H1 (cell line): ENCODE data around the gene ZBTB24. TPM values are rescaled to one million over a fixed set of nuclear protein-coding genes. Genes with fewer than 3 reads are reported as not detected.

Experiments
- CTCF ChIA-PET: fragments of 300-600 bp; sonication (Branson Sonifier 250); formaldehyde crosslinking; loops from one replicate; lab custom pipeline; 2021; ENCODE audit not compliant: partially characterized antibody; lab: Charles Lee
- POLR2A ChIA-PET: fragments of 300-600 bp; sonication (Branson Sonifier 250); formaldehyde crosslinking; loops from one replicate; lab custom pipeline; 2021; ENCODE audit warnings: inconsistent platforms; ENCODE audit not compliant: partially characterized antibody; lab: Charles Lee
- DNase-seq, 2 experiments: peaks; one replicate each; pipeline versions ENCODE4 v3.0.0 to v3.0.0-alpha.2; 2010 to 2022; ENCODE audit warnings: low spot score in 2 of 2, low read depth in 1 of 2, mixed read lengths in 1 of 2
- FAIRE-seq: peaks from 2 replicates; lab custom pipeline; 2011; peaks lifted over from hg19 to GRCh38; lab: Jason Lieb, UNC
- H2AFZ ChIP-seq: 2 replicates; pipeline ENCODE4 v1.8.1; 2012; ENCODE audit warnings: low read length, inconsistent platforms
- H2AK5ac ChIP-seq: 2 replicates; pipeline ENCODE4 v1.6.1; 2013; ENCODE audit warnings: low read depth, low read length
- H2BK120ac ChIP-seq: replicated peaks from 2 replicates; pipeline ENCODE3; 2013; ENCODE audit warnings: low read depth, low read length, inconsistent platforms
- H2BK12ac ChIP-seq: 2 replicates; pipeline ENCODE4 v1.6.1; 2013; ENCODE audit warnings: low read depth, low read length
- H2BK15ac ChIP-seq: 2 replicates; pipeline ENCODE4 v1.6.1; 2013; ENCODE audit warnings: low read length
- H2BK20ac ChIP-seq: 2 replicates; pipeline ENCODE4 v1.6.1; 2013; ENCODE audit warnings: low read length
- H2BK5ac ChIP-seq: 2 replicates; pipeline ENCODE4 v1.6.1; 2013; ENCODE audit warnings: low read depth, low read length
- H3K14ac ChIP-seq: 2 replicates; pipeline ENCODE4 v1.6.1; 2013; ENCODE audit warnings: inconsistent platforms; ENCODE audit not compliant: insufficient read length
- H3K18ac ChIP-seq: 2 replicates; pipeline ENCODE4 v1.6.1; 2013; ENCODE audit warnings: low read length; ENCODE audit errors: extremely low read depth
- H3K23ac ChIP-seq: 2 replicates; pipeline ENCODE4 v1.6.1; 2013; ENCODE audit warnings: inconsistent platforms; ENCODE audit not compliant: insufficient read length
- H3K23me2 ChIP-seq: 2 replicates; pipeline ENCODE4 v1.6.1; 2013; ENCODE audit warnings: low read depth, low read length
- H3K27ac ChIP-seq: 2 replicates; pipeline ENCODE4 v1.6.1; 2011; ENCODE audit warnings: low read depth, low read length, inconsistent platforms
- H3K27me3 ChIP-seq, 4 experiments: replicated peaks in 1 of 4; 1 replicate in 1 of 4; 2 replicates in 3 of 4; pipeline versions ENCODE4 v1.6.1 to v1.8.1; 2011 to 2013; ENCODE audit warnings: low read length in 3 of 4, mild to moderate bottlenecking in 3 of 4, inconsistent platforms in 2 of 4, mixed read lengths in 2 of 4, moderate library complexity in 1 of 4; ENCODE audit not compliant: control insufficient read depth in 3 of 4, insufficient read depth in 3 of 4; ENCODE audit errors: extremely low read depth in 1 of 4
- H3K36me3 ChIP-seq, 4 experiments: 2 replicates each; pipeline versions ENCODE4 v1.6.1 to v1.8.1; 2011 to 2013; ENCODE audit warnings: mild to moderate bottlenecking in 4 of 4, low read length in 3 of 4, moderate library complexity in 2 of 4, control low read depth in 1 of 4, inconsistent platforms in 1 of 4; ENCODE audit not compliant: insufficient read depth in 4 of 4, control insufficient read depth in 2 of 4
- H3K4ac ChIP-seq: replicated peaks from 2 replicates; pipeline ENCODE3; 2013; ENCODE audit warnings: low read length, low read depth, mixed read lengths, inconsistent platforms; ENCODE audit not compliant: insufficient read length
- H3K4me1 ChIP-seq, 4 experiments: replicated peaks in 1 of 4; 1 replicate in 1 of 4; 2 replicates in 3 of 4; pipeline versions ENCODE4 v1.6.1 to v1.8.1; 2011 to 2013; ENCODE audit warnings: low read length in 3 of 4, inconsistent platforms in 2 of 4, mixed read lengths in 1 of 4; ENCODE audit not compliant: insufficient read depth in 4 of 4, control insufficient read depth in 3 of 4
- H3K4me2 ChIP-seq, 2 experiments: 2 replicates each; pipeline versions ENCODE4 v1.6.1 to v1.8.1; 2011 to 2013; ENCODE audit warnings: low read depth in 2 of 2, low read length in 2 of 2, control low read depth in 1 of 2, inconsistent platforms in 1 of 2, mild to moderate bottlenecking in 1 of 2; ENCODE audit not compliant: insufficient read depth in 1 of 2
- H3K4me3 ChIP-seq, 4 experiments: fragments of 200-600, 300-600 bp in 1 of 4; sonication (generic), shearing (Covaris generic), sonication (Bioruptor Twin) in 1 of 4; 2 replicates each; pipeline versions ENCODE4 v1.5.1 to v1.8.1; 2011 to 2016; ENCODE audit warnings: low read length in 4 of 4, low read depth in 3 of 4, control low read depth in 2 of 4, inconsistent platforms in 2 of 4, mild to moderate bottlenecking in 2 of 4, mixed read lengths in 1 of 4, moderate library complexity in 1 of 4; ENCODE audit not compliant: insufficient read depth in 2 of 4; ENCODE audit errors: extremely low read depth in 1 of 4
- H3K56ac ChIP-seq: replicated peaks from 2 replicates; pipeline ENCODE3; 2013; ENCODE audit warnings: low read depth, mild to moderate bottlenecking, mixed read lengths, low read length, inconsistent platforms; ENCODE audit not compliant: insufficient read length
- H3K79me1 ChIP-seq: 2 replicates; pipeline ENCODE4 v1.6.1; 2013; ENCODE audit warnings: low read depth, low read length, control low read depth
- H3K79me2 ChIP-seq, 2 experiments: 2 replicates each; pipeline versions ENCODE4 v1.6.1 to v1.8.1; 2012 to 2013; ENCODE audit warnings: low read length in 2 of 2, mild to moderate bottlenecking in 2 of 2, inconsistent platforms in 1 of 2; ENCODE audit not compliant: insufficient read depth in 2 of 2, control insufficient read depth in 1 of 2
- H3K9ac ChIP-seq, 4 experiments: replicated peaks in 1 of 4; 1 replicate in 1 of 4; 2 replicates in 3 of 4; pipeline versions ENCODE4 v1.6.1 to v1.8.1; 2011 to 2013; ENCODE audit warnings: low read depth in 3 of 4, low read length in 3 of 4, control low read depth in 2 of 4, mild to moderate bottlenecking in 2 of 4, moderate library complexity in 2 of 4, inconsistent platforms in 1 of 4; ENCODE audit errors: extremely low read depth in 1 of 4
- H3K9me3 ChIP-seq, 2 experiments: 2 replicates each; pipeline versions ENCODE4 v1.6.1 to v1.8.1; 2012 to 2013; ENCODE audit warnings: mild to moderate bottlenecking in 2 of 2, moderate library complexity in 2 of 2, control low read depth in 1 of 2, inconsistent platforms in 1 of 2, low read depth in 1 of 2, low read length in 1 of 2, mixed read lengths in 1 of 2; ENCODE audit not compliant: insufficient read depth in 2 of 2
- H4K20me1 ChIP-seq, 2 experiments: replicated peaks in 1 of 2; 2 replicates each; pipeline versions ENCODE3 to v1.8.1; 2011 to 2013; ENCODE audit warnings: inconsistent platforms in 2 of 2, low read length in 2 of 2, mild to moderate bottlenecking in 1 of 2; ENCODE audit not compliant: insufficient read depth in 2 of 2, control insufficient read depth in 1 of 2
- H4K5ac ChIP-seq: 2 replicates; pipeline ENCODE4 v1.6.1; 2013; ENCODE audit warnings: low read length, low read depth, mixed read lengths, inconsistent platforms; ENCODE audit not compliant: insufficient read length
- H4K8ac ChIP-seq: 2 replicates; pipeline ENCODE4 v1.8.0; 2013; ENCODE audit warnings: mild to moderate bottlenecking, moderate library complexity, low read length, inconsistent platforms; ENCODE audit not compliant: insufficient read depth; ENCODE audit errors: extremely low read depth
- H4K91ac ChIP-seq: replicated peaks from 2 replicates; pipeline ENCODE3; 2013; ENCODE audit warnings: low read length, mixed read lengths, inconsistent platforms; ENCODE audit not compliant: insufficient read length
- SIX5 ChIP-seq: IDR thresholded peaks from 2 replicates; pipeline ENCODE4 v1.6.1; 2011; ENCODE audit warnings: mild to moderate bottlenecking, low read depth, low read length
- SRF ChIP-seq: IDR thresholded peaks from 2 replicates; pipeline ENCODE4 v1.6.1; 2011; ENCODE audit warnings: mild to moderate bottlenecking, low read depth, low read length, moderate library complexity
- WGBS, 2 experiments: shearing (Covaris generic) in 1 of 2; methylation state at CpG; one replicate each; pipeline versions ENCODE4 v1.1.6 to v1.1.7; 2013 to 2015; ENCODE audit warnings: low lambda C conversion rate in 2 of 2, mixed read lengths in 2 of 2, inconsistent platforms in 1 of 2, low coverage in 1 of 2, missing lambda C conversion rate in 1 of 2; ENCODE audit not compliant: insufficient replicate concordance in 2 of 2, insufficient coverage in 1 of 2, insufficient read length in 1 of 2; ENCODE audit errors: extremely low coverage in 1 of 2, missing lambda C conversion rate in 1 of 2; 5-methylcytosine and 5-hydroxymethylcytosine counted together
- polyA plus RNA-seq, 7 experiments: library from polyadenylated mRNA; depleted of rRNA in 3 of 7; stranded (reverse) in 5 of 7; unstranded in 2 of 7; fragments of >200 nt in 5 of 7; fragments of 200-250 nt in 2 of 7; gene quantifications; 1 replicate in 5 of 7; 2 replicates in 1 of 7; 4 replicates in 1 of 7; pipeline versions ENCODE4 v1.2.1 to v1.2.3, GENCODE V29; 2011 to 2013; ENCODE audit warnings: missing spikeins in 2 of 7, mixed read lengths in 2 of 7
- total RNA-seq: library from RNA; stranded (reverse); fragmentation: NEBNext Ultra II Directional; extraction: Animal tissue kit (Norgen Biotek cat#: 25700); gene quantifications from 2 replicates; pipeline ENCODE4 v1.2.1, GENCODE V29; 2021

Gene ZBTB24
- total and polyA plus RNA-seq, 2 of the 8 experiments (the other 6 are each of a cell fraction or from before 2014, with no cell fraction given): 7.5 to 21.0 TPM

DNA sequence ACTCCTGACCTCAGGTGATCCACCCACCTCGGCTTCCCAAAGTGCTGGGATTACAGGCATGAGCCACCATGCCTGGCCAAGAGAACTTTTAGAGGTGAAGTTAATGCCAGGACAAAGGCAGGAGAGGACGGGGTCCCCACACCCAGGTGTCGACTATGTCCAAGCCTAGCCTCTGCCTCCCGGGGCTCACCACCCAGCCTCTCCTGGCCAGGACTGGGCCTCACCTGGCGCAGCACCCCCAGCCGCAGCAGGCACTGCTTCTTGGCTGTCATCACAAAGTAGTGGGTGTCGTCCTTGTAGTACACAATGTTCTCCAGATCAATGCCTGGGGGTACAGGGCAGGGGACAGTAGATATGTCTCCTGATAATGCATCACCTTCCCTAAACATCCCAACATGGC, 31.6 kb downstream of the ZBTB24 start:
- no peak overlapping the region for H2BK120ac ChIP-seq
- FAIRE-seq (no peak), DNase-seq (no peak)
- H3K4me3 ChIP-seq: no peak overlapping the region
- H3K23ac ChIP-seq: no peak overlapping the region
- H3K79me2 ChIP-seq: no peaks in the 10 kb centered on the region
- no peak overlapping the region for H4K91ac ChIP-seq
- no peak overlapping the region for H2BK15ac ChIP-seq
- H3K56ac ChIP-seq: no peak overlapping the region
- H2BK12ac ChIP-seq: no peak overlapping the region
- H2BK5ac ChIP-seq: no peak overlapping the region
- H3K27ac ChIP-seq: no peak overlapping the region
- POLR2A ChIA-PET: interaction anchor here (1.3 to 7.5 kb wide), 2 partner anchors 9 to 69 kb away, joined by 3 to 85 read pairs; partner anchors contain the start of genes CD164, PPIL6 and SMPD2
- H3K4ac ChIP-seq: no peak overlapping the region
- H3K4me1 ChIP-seq: peaks cover 0 to 10% (median 5%) of the 10 kb centered on the region in 4 experiments; a peak in 5 of 7 replicates
- H4K5ac ChIP-seq: no peak overlapping the region
- no peak overlapping the region for H3K18ac ChIP-seq
- H3K23me2 ChIP-seq: peaks cover 6% of the 10 kb centered on the region
- TF ChIP-seq SRF: no peak
- TF ChIP-seq SIX5: no peak
- TF ChIP-seq, all 59 proteins: peak for 0
- no peak overlapping the region for H3K4me2 ChIP-seq
- H3K14ac ChIP-seq: no peak overlapping the region
- no peaks in the 10 kb centered on the region for H3K27me3 ChIP-seq
- H3K79me1 ChIP-seq: no peaks in the 10 kb centered on the region; the same call in 1 of the 2 replicates
- no peak overlapping the region for H2AFZ ChIP-seq
- WGBS, 2 experiments: 94% methylated on average over 7 of the region's 7 CpGs; no CpG with 5 or more reads in 1 of the 2 experiments
- H2BK20ac ChIP-seq: no peak overlapping the region
- H2AK5ac ChIP-seq: no peak overlapping the region
- peaks cover 0 to 24% (median 10%) of the 10 kb centered on the region in 4 experiments; a peak in 5 of 8 replicates for H3K36me3 ChIP-seq
- peaks cover 0 to 10% of the 10 kb centered on the region in 2 experiments for H4K20me1 ChIP-seq
- CTCF ChIA-PET: interaction anchor here (0.7 to 7.5 kb wide), 2 partner anchors 8 to 237 kb away, joined by 4 to 63 read pairs; partner anchors contain the start of genes PPIL6 and SMPD2
- H3K9me3 ChIP-seq: no peaks in the 10 kb centered on the region
- H4K8ac ChIP-seq: no peak overlapping the region
- H3K9ac ChIP-seq: no peak overlapping the region
